HG02970 (cell line): ENCODE data around the gene ATP1A1.

Source experiments
- ATAC-seq: cut with Tn5 transposase; IDR thresholded peaks from one replicate; pipeline ENCODE4 v1.9.1; 2021; ENCODE audit warnings: mild to moderate bottlenecking, moderate library complexity, moderate number of reproducible peaks; ENCODE audit not compliant: unreplicated experiment, low FRiP score

ATP1A1 gene

DNA sequence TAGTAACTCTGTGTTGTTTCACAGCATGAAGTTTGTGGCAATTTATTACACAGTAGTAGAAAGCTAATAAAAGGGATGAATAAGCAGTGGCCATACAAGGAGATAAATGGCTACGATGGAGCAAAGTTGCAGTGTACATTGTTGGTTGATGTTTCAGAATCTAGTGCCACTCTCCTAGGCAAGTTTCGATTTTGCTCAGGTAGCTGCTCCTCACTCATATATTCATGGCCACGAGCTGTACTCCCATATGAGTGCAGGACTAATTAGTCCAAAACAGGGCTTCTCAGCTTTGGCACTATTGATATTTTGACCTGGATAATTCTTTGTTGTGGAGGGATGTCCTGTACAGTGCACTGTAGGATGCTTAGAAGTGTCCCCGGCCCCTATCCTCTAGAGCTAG is 30.0 kb upstream of the ATP1A1 start:
- no peak for ATAC-seq

DNA sequence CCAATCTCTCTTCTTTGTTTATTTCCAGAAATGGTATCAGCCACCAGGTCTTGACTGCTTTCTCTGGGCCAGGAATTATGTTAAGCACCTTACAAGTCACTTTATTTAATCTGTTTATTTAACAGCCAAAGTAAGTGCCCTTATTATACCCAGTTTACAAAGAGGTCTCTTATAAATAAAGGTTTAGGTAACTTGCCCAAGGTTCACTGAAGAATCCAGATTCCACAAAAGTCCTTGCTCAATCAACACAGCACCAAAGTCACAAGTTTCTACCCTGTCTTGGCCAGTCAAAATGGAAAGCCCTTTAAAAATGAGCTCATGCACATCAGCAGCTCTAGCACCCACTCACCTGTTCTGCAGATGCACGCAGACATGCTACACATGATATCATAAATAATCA is 28.0 kb upstream of the ATP1A1 start:
- no peak for ATAC-seq

- no peak for ATAC-seq
Observed at GRCh38 chr1:116345843-116346242, 27.2 kb upstream of the ATP1A1 start.

DNA sequence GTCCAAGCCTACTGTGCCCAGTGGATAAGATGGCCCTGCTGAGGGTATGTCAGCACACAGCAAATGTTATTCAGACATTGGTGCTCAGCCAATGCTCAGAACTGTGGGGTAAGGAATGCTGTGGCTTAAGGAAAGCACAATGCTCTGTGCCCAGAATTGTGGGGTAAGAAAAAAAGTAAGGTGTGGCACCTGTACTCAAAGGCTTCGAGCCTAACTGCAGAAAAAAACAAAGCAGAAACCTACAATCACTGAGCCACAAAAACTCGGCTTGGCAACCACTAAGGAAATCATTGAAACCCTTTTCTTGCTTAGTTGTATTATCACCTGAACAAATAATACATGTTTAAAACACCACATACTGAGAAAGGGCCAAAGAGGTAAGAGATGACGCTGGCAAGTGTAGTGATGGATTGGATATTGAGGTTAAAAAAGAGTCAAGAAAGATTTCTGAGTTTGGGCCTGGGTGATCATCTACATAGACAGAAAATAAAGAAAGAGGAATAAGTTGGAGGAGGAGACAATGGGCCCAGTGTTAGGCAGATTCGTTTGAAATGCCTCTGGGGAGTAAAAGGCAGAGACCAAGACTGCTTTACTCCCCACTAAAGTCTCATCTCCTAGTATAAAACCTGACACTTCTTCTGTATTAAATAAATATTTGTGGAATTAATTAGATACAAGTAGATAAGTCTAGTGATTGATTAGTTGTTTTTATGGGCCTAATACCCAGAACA is 25.9 kb upstream of the ATP1A1 start:
- ATAC-seq = no peak

GRCh38 chr1:116347696-116348095 is 25.3 kb upstream of the ATP1A1 start:
- ATAC-seq = no peak

DNA sequence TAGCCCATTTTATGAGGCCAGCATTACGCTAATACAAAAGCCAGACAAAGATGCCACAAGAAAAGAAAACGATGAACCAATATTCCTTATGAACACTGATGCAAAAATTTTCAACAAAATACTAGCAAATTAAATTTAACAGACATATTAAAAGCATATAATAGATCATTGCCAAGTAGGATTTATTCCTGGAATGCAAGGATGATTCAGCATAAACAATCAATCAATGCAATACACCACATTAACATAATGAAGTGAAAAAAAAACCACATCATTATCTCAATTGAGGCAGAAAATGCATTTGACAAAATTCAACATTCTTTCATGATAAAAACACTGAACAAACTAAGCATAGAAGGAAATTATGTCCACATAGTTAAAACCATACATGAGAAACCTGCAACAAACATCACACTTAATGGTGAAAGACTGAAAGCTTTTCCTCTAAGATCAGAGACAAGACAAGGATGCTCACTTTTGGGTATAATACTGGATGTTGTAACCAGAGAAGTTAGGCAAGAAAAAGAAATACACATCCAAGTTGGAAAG is 22.9 kb upstream of the ATP1A1 start:
- ATAC-seq = no peak

- ATAC-seq = no peak
Observed at GRCh38 chr1:116351914-116352313, 21.1 kb upstream of the ATP1A1 start.

GRCh38 chr1:116352349-116352813 is 20.7 kb upstream of the ATP1A1 start:
- ATAC-seq = peak; percentile 84

DNA sequence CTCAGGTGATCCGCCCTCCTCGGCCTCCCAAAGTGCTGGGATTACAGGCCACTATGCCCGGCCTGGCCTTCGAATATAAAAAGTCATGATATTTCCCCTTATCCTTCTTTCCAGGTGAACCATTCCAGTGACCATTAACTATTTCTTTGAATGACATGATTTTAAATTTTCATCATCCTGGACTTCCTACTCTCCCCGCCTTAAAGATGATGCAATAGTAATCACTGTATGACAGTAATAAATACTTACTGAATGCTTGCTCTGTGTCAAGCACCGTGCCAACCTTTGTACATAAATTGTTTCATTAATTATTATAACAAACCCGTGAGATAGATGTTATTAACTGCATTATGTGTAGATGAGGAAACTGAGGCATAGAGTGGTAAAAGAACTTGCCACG is 19.9 kb upstream of the ATP1A1 start:
- ATAC-seq = no peak

GRCh38 chr1:116356067-116356466 is 17.0 kb upstream of the ATP1A1 start:
- no peak for ATAC-seq

- ATAC-seq = no peak
Observed at GRCh38 chr1:116356673-116357072, 16.4 kb upstream of the ATP1A1 start.

DNA sequence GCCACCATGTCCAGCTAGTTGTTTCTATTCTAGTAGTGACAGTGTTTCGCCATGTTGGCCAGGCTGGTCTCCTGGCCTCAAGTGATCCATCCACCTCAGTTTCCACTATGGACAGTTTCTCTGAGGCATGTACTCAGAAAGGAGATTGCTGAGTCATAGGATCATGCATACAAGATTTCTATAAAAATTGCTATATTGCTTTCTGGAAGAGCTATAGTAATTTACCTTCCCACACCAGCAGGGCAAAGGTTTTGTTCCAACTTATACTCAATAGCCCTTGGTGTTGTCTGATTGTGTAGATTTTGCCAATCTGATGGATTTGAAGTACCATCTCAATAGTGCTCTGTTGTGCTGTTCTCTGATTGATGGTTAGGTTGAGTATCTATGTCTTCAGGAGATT is 15.6 kb upstream of the ATP1A1 start:
- no peak for ATAC-seq

GRCh38 chr1:116359060-116359830 is 13.8 kb upstream of the ATP1A1 start:
- no peak for ATAC-seq

GRCh38 chr1:116359871-116360270 is 13.2 kb upstream of the ATP1A1 start:
- ATAC-seq = no peak

DNA sequence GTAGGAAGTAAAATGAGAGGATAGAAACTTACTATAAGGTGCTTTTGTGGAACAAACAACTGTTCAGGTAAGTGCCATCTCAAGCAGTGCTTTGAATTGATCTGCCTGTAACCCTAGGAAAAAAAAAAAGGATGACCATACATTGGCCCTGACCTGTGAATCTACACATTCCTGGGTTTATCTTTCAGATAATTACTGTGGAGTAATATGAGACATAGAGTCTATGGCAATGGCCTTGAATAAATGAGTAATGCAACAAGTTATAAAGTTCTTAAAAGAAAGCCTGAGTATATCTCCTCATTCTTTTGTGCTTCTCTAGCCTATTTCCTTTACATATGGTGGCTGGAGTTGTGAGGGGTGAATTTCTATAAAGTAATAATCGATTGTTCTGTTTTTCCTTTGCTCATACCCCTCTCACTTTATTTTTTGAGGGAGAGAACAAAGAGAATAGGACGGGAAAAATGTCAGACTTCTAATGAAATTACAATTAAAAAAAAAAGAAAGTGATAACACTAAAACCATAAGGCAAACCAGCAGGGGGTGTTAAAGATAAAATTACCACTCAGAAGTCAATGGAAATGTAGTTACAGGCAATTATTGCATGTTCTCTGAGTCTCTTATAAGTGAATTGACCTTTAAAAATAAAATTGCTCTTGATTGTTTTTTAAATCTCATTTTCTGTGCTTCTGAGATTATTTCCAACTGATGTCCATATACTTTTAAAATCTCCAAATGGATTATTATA is 12.4 kb upstream of the ATP1A1 start:
- no peak for ATAC-seq

GRCh38 chr1:116361648-116362047 is 11.4 kb upstream of the ATP1A1 start:
- no peak for ATAC-seq

DNA sequence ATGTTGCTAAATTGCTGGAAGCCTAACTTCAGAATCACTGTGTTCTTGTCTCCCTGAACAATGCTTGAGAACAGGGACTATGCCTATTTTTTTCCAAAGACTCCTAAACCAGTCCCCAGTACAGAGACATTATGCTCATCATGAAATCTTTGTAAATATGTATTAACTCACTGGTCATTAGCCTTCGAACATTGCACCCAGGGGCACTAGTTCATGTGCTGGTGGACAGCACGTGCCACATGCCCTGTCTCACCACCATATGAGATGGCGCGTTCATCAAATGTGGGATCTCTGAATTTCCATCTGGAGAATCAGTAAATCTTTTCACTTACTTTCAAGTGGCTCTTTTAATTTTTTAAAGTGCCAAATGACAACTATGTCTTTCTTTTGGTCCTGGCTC is 11.0 kb upstream of the ATP1A1 start:
- ATAC-seq = no peak

GRCh38 chr1:116365353-116365780 is 7.7 kb upstream of the ATP1A1 start:
- no peak for ATAC-seq

DNA sequence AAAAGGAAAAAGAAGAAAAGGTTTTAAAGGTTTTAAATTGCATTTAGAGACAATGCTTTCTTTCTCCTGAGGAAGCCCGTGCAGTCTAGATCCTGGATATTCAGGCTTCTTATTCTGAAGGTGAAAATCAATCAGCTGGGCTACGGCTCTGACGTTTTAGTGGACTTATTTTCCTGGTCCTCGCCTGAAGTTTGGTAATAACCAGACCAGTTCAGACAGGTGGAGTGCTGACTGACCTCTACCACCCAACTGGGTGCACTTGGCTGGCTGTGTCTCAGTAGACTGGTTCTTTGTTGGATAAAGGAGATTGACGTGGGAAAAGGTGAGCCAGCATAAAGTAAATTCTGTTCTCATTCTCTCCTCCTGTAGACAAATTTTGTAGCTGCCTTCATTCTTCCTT is 7.2 kb upstream of the ATP1A1 start:
- no peak for ATAC-seq

DNA sequence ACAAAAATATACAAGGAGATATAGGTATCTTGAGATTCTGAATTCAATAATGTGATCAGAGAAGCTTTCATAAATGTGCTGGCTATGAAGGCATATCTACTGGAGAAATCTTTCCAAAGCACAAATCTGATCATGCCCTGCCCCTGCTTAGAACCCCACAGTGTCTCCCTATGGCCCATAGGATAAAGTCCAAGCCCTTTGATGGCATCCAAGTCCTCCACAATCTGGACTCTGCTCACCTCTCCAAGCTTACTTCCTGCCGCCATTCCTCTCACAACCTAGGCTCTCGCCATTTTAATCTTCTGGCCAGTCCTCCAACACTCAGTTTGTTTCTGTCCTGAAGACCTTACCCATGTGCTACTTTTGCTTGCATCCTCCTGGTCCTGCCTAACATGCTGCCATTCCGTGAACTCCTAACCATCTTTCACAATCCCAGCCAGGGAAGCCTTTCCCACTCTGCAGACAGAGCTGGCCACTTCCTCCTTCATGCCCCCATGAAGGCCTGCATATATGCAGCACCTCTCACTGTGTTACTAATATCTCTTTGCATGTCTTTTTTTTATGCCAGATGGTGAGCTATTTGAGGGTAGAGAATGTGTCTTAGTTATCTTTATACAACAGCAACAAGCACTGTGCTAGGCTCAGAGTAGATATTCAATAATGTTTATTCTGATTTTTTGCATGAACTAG is 5.6 kb upstream of the ATP1A1 start:
- no peak for ATAC-seq
